GM12873 (cell line): Measurements from ENCODE around the gene GNG7.

Experiments
- CTCF ChIP-seq: IDR thresholded peaks from 2 replicates; pipeline ENCODE4 v1.5.1; 2012; ENCODE audit warnings: low read depth, mild to moderate bottlenecking, moderate library complexity, low read length, control low read depth; ENCODE audit not compliant: insufficient read depth; ENCODE audit errors: missing control alignments

The GNG7 gene

GRCh38 chr19:2544576-2545415 lies 157.7 kb downstream of the GNG7 start:
- TF ChIP-seq CTCF, result no peak

DNA sequence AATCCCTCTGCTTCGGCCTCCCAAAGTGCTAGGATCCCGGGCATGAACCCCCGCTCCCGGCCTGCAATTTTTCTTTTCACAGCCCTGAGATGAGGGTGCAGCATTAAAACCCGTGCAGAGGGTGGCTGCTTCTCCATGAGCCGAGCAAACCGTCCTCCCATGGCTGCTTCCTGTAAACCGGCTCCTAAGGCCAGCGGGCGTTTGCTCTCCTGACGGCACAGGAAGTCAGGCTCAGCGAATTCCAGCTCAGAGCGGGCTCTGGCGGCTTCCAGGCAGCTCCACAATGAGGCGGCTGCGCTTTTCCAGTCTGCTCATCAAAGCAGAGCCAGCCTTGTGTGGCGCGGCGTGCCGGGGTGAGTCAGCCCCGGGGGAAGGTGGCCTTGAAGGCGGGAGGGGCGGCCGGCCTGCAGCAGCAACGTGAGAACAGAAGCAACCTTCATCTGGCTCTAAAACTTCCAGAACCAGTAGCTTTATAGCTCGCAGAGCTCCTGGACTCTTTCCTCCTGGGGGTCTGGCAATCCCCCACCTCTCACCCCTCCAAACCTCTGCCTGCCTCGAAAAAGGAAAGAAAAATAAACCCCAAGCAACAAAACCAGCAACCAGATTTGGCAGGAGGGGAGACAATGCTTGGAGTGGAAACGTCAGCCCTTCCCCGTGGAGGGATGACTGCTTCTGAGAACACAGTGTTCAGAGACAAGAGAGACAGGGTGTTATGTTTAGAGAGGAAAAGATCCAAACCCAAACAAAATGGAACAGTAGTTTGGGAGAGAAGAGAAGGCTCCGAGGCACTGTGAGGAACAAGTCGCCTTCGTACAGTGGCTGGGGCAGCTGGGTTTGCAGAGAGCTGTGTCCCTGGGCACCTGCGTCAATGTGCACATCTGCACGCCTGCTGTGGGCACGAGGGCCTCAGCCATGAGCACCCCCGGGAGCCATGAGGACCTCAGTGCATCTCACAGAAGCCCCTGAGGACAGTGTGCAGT lies 158.7 kb downstream of the GNG7 start:
- TF ChIP-seq CTCF, result no peak

- no peak for TF ChIP-seq CTCF
These were observed 160.0 kb downstream of the GNG7 start for GRCh38 chr19:2542341-2543069.

DNA sequence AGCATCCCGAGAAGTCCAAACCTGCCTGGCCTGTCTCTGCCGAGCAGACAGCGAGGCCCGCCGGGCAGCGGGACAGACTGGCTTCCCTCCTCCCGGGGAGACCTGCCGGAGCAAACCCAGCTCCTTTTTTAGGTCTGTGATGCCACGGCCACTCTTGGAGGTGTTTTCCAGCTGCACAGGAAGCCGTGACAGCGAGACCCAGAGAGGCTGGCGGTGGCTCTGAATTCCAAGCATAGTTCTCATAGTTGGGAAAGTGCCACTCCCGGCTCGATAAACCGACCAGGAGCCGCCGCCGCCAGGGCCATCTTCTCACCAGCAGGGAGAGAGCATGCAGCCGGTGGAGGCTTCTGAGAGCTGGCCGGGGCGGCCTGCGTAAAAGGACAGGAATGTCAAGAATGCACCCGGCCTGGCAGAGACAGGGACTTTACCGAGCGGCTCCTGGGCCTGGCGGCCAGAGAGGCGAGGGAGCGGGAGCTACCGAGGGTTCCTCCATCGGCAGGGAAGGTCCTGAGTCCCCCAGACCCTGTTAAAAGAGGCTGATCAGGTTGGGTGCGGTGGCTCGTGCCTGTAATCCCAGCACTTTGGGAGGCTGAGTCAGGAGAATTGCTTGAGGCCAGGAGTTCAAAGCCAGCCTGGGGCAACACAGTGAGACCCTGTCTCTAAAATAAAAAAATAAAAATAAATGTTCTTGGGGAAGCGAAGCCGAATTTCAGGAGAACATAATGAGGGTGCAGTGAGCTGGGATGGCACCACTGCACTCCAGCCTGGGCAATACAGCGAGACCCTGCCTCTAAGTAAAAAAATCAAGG lies 161.6 kb downstream of the GNG7 start:
- TF ChIP-seq CTCF, result no peak

DNA sequence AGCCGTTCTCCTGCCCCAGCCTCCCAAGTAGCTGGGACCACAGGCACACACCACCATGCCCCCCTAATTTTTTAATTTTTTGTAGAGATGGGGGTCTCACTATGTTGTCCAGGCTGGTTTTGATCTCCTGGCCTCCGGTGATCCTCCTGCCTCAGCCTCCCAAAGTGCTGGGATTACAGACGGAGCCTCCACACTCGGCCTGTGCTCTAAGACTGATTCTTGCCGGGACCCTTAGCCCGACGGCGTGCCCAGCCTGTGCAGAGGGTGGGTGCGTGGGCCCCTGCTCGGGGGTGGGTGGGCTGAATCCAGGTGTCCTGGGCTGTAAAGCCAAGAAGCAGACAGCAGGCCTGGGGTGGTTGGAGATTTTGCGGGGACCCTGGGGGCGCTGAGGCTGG lies 162.2 kb downstream of the GNG7 start:
- TF ChIP-seq CTCF, result no peak

DNA sequence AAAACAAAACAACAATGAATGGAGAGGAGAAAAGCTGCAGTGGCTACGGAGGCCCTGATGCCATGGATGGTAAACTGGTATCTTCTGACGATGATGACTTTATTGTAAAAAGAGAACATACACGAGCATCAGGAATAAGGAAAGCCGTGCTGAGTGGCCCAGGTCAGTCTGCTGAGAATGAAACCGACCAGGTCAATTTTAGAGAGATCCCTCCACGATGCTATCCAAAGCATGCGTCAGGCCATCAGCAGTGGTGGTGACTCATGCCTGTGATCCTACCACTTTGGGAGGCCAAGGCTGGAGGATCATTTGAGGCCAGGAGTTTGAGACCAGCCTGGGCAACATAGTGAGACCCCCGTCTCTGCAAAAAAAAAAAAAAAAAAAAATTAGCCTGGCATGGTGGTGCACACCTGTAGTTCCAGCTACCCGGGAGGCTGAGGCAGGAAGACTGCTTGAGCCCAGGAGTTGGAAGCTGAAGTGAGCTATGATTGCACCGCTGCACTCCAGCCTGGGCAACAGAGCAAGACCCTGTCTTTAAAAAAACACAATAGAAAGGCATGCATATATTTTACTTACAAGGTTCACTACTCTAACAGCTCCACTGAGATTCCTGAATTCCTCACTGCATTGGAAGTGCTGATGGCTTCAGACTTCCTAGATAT lies 164.3 kb downstream of the GNG7 start:
- no peak for TF ChIP-seq CTCF
